Naive thymus-derived CD8-positive, alpha-beta T cell (primary cell): ENCODE data around the gene CDH6. TPM values are rescaled to one million over a fixed set of nuclear protein-coding genes. Genes with fewer than 3 reads are reported as not detected.
A peak's percentile ranks its signal among the peaks of the same experiment; 100 is the strongest.
"Not testable (repeated sequence)": the region's sequence is repeated elsewhere in the genome, so short reads cannot be mapped to it uniquely, and the experiment has no call there.

Experiments
- ATAC-seq, 2 donors: fragments of 150-1000 bp; cut with Tn5 transposase in 1 of 2; sonication (Bioruptor Pico), chemical (Tn5 transposase) in 1 of 2; 1 replicate in 1 of 2; 2 replicates in 1 of 2; pipeline ENCODE4 v1.10.0; 2021; ENCODE audit warnings: mild to moderate bottlenecking in 2 of 2, moderate library complexity in 2 of 2
- POLR2A ChIA-PET: fragments of 350-600 bp; sonication (Branson Sonifier 250); formaldehyde crosslinking; loops from one replicate; lab custom pipeline; 2021; ENCODE audit warnings: antibody characterized with exemption; lab: Charles Lee
- DNase-seq, 10 donors: peaks; one replicate each; pipeline versions ENCODE4 v3.0.0 to v3.0.0-alpha.2; 2020 to 2022
- H3K27ac Mint-ChIP-seq, 10 donors: one replicate each; pipeline ENCODE4 v1.8.0; 2020 to 2022; ENCODE audit warnings: mild to moderate bottlenecking in 10 of 10, mixed read lengths in 10 of 10, moderate library complexity in 4 of 10, inconsistent platforms in 1 of 10
- H3K27me3 Mint-ChIP-seq, 5 donors: one replicate each; pipeline ENCODE4 v1.8.0; 2021 to 2022; ENCODE audit warnings: mixed read lengths in 5 of 5
- H3K36me3 Mint-ChIP-seq, 3 donors: one replicate each; pipeline ENCODE4 v1.8.0; 2020 to 2022; ENCODE audit warnings: mixed read lengths in 3 of 3, mild to moderate bottlenecking in 2 of 3, inconsistent platforms in 1 of 3
- H3K4me1 Mint-ChIP-seq, 4 donors: one replicate each; pipeline ENCODE4 v1.8.0; 2021 to 2022; ENCODE audit warnings: mixed read lengths in 4 of 4
- H3K4me3 Mint-ChIP-seq, 10 donors: one replicate each; pipeline ENCODE4 v1.8.0; 2020 to 2022; ENCODE audit warnings: mild to moderate bottlenecking in 10 of 10, mixed read lengths in 10 of 10, moderate library complexity in 6 of 10, inconsistent platforms in 1 of 10
- H3K9me3 Mint-ChIP-seq, 9 donors: one replicate each; pipeline ENCODE4 v1.8.0; 2020 to 2022; ENCODE audit warnings: mixed read lengths in 9 of 9, mild to moderate bottlenecking in 3 of 9, inconsistent platforms in 1 of 9, moderate library complexity in 1 of 9
- polyA plus RNA-seq, 3 donors: library from polyadenylated mRNA; unstranded; fragments of 300-500 nt; fragmentation: Illumina TruSeq; gene quantifications; one replicate each; pipeline ENCODE4 v1.2.3, GENCODE V29; 2021
- total RNA-seq, 8 experiments: library from RNA in 2 of 8; stranded (reverse) in 2 of 8; gene quantifications; one replicate each; pipeline ENCODE4 v1.2.3 and lab custom pipeline; 2021 to 2026

The CDH6 gene
- total and polyA plus RNA-seq, 5 experiments from 2014 or later, result not detected

- no peak for ATAC-seq
- H3K4me3 Mint-ChIP-seq, result no peak overlapping the region
- H3K9me3 Mint-ChIP-seq, result peaks cover 0 to 13% (median 0%) of the 10 kb centered on the region in 9 donors
Observed at GRCh38 chr5:31347552-31347905, 154.0 kb downstream of the CDH6 start.

DNA sequence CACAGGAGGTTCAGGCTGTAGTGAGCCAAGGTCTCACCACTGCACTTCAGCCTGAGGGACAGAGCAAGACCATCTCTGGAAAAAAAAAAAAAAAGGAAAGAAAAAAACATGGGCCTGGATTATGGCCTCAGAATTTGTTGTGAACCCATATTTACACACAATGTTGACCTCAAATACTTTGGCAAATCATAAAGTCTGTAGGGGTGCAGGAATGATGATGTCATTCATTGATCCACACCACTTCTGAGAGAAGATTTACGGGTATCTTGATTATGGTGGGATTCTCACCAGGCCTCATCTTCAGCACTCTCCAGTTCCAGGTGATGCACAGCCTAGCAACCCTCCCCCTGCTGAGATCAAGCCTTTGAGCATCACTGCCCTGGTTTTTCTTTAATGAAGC lies 156.9 kb downstream of the CDH6 start:
- peaks cover 0 to 13% (median 2%) of the 10 kb centered on the region in 9 donors for H3K9me3 Mint-ChIP-seq
- H3K4me3 Mint-ChIP-seq, result no peak overlapping the region
- DNase-seq, result no peak
- no peak overlapping the region for H3K27ac Mint-ChIP-seq
- H3K4me1 Mint-ChIP-seq, result no peaks in the 10 kb centered on the region
- no peaks in the 10 kb centered on the region for H3K36me3 Mint-ChIP-seq
- POLR2A ChIA-PET, result no interaction called here
- ATAC-seq, result no peak
- peaks cover 3 to 22% (median 18%) of the 10 kb centered on the region in 5 donors for H3K27me3 Mint-ChIP-seq

More at GRCh38 chr5:31347552-31347905, 154.0 kb downstream of the CDH6 start:
- no peaks in the 10 kb centered on the region for H3K4me1 Mint-ChIP-seq
- H3K27me3 Mint-ChIP-seq, result peaks cover under 1 to 21% (median 6%) of the 10 kb centered on the region in 5 donors
- DNase-seq, result no peak
- POLR2A ChIA-PET, result no interaction called here
- H3K27ac Mint-ChIP-seq, result no peak overlapping the region
- H3K36me3 Mint-ChIP-seq, result no peaks in the 10 kb centered on the region

DNA sequence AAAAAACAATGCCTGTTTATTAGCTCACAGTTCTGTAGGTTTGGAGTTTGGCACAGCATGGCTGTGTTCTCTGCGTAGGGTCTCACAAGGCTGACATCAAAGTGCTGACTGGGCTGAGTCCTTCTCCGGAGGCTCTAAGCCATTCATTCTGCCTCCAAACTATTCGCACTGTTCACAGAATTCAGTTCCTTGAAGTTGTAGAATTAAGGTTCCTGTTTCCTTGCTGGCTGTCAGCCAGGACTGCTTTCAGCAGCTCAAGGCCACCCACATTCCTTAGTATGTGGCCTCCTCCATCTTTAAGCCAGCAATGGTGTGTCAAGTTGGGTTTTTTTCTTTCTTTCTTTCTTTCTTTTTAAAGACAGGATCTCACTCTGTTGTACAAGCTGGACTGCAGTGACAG lies 161.9 kb downstream of the CDH6 start:
- H3K4me1 Mint-ChIP-seq, result no peaks in the 10 kb centered on the region
- H3K27me3 Mint-ChIP-seq, result peaks cover 4 to 33% (median 8%) of the 10 kb centered on the region in 5 donors
- DNase-seq (no peak), ATAC-seq (no peak)
- no peak overlapping the region for H3K27ac Mint-ChIP-seq
- H3K4me3 Mint-ChIP-seq, result no peak overlapping the region
- POLR2A ChIA-PET, result no interaction called here
- H3K9me3 Mint-ChIP-seq, result peaks cover 0 to 23% (median 9%) of the 10 kb centered on the region in 9 donors
- peaks cover 0 to 12% (median 0%) of the 10 kb centered on the region in 3 donors for H3K36me3 Mint-ChIP-seq

- POLR2A ChIA-PET, result no interaction called here
- Mint-ChIP-seq H3K4me3 (no peak overlapping the region), H3K9me3 (peaks cover 0 to 12% (median 9%) of the 10 kb centered on the region in 9 donors), H3K27ac (no peak overlapping the region), H3K27me3 (peaks cover 4 to 32% (median 8%) of the 10 kb centered on the region in 5 donors), H3K4me1 (no peaks in the 10 kb centered on the region), H3K36me3 (peaks cover 0 to 12% (median 0%) of the 10 kb centered on the region in 3 donors)
- DNase-seq (no peak), ATAC-seq (no peak)
Observed at GRCh38 chr5:31357038-31357437, 163.6 kb downstream of the CDH6 start.

- POLR2A ChIA-PET, result no interaction called here
- ATAC-seq (no peak), DNase-seq (no peak)
- H3K27ac Mint-ChIP-seq, result no peak overlapping the region
- peaks cover 0 to 12% (median 0%) of the 10 kb centered on the region in 3 donors for H3K36me3 Mint-ChIP-seq
- peaks cover 1 to 24% (median 9%) of the 10 kb centered on the region in 5 donors for H3K27me3 Mint-ChIP-seq
- H3K9me3 Mint-ChIP-seq, result peaks cover 1 to 21% (median 11%) of the 10 kb centered on the region in 9 donors
- H3K4me1 Mint-ChIP-seq, result no peaks in the 10 kb centered on the region
- no peak overlapping the region for H3K4me3 Mint-ChIP-seq
Observed at GRCh38 chr5:31359839-31360238, 166.4 kb downstream of the CDH6 start.

- peaks cover 0 to 26% (median 10%) of the 10 kb centered on the region in 9 donors for H3K9me3 Mint-ChIP-seq
- H3K27me3 Mint-ChIP-seq, result peaks cover 4 to 24% (median 10%) of the 10 kb centered on the region in 5 donors
- no peaks in the 10 kb centered on the region for H3K4me1 Mint-ChIP-seq
- DNase-seq (no peak), ATAC-seq (no peak)
- POLR2A ChIA-PET, result no interaction called here
- no peak overlapping the region for H3K4me3 Mint-ChIP-seq
- H3K36me3 Mint-ChIP-seq, result peaks cover 0 to 7% (median 0%) of the 10 kb centered on the region in 3 donors
- peak overlapping the region in 1 of 10 donors; percentile 50 for H3K27ac Mint-ChIP-seq
Observed at GRCh38 chr5:31361234-31361633, 167.7 kb downstream of the CDH6 start.

GRCh38 chr5:31361704-31362528 lies 168.4 kb downstream of the CDH6 start:
- Mint-ChIP-seq H3K9me3 (peaks cover 0 to 26% (median 10%) of the 10 kb centered on the region in 9 donors), H3K27me3 (peaks cover 4 to 24% (median 12%) of the 10 kb centered on the region in 5 donors)
- H3K36me3 Mint-ChIP-seq, ATAC-seq, DNase-seq, H3K4me1 Mint-ChIP-seq, H3K27ac Mint-ChIP-seq, H3K4me3 Mint-ChIP-seq, POLR2A ChIA-PET: not testable (repeated sequence)

- POLR2A ChIA-PET, result no interaction called here
- H3K36me3 Mint-ChIP-seq, result no peaks in the 10 kb centered on the region
- DNase-seq (no peak), ATAC-seq (no peak)
- no peaks in the 10 kb centered on the region for H3K4me1 Mint-ChIP-seq
- H3K27me3 Mint-ChIP-seq, result peaks cover 4 to 24% (median 12%) of the 10 kb centered on the region in 5 donors
- no peak overlapping the region for H3K4me3 Mint-ChIP-seq
- H3K9me3 Mint-ChIP-seq, result peaks cover 0 to 22% (median 10%) of the 10 kb centered on the region in 9 donors
- no peak overlapping the region for H3K27ac Mint-ChIP-seq
Observed at GRCh38 chr5:31362529-31362900, 169.0 kb downstream of the CDH6 start.

DNA sequence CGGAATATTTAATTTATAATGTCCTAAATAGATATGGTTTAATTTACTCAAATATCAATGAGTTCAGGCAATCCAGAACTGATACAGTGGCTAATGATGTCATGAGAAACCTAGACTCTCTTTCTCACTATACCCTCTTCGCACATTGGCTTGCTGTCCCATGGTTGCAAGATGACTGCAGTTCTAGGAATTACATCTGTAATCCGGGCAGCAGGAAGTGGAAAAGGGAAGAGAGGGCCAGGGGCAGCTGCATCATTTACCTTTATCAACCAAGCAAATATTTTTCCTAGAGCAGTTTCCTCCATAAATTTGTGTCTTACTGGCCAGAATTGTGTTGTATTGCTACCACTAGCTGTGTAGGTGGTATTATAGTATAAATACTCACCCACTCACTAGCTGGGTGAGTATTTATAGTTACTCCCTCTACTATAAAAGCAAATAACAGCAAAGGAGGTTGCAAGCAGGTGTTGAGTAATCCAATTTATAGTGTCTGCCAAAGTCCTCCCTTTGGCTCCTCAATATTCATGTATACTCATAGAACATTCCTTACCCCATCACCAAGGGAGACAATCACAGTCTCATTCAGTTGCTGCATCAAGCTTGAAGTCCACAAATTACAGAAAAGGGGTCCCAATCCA lies 169.6 kb downstream of the CDH6 start:
- no peak overlapping the region for H3K4me3 Mint-ChIP-seq
- H3K9me3 Mint-ChIP-seq, result peaks cover 0 to 17% (median 10%) of the 10 kb centered on the region in 9 donors
- ATAC-seq, result no peak
- no peaks in the 10 kb centered on the region for H3K36me3 Mint-ChIP-seq
- POLR2A ChIA-PET, result no interaction called here
- no peaks in the 10 kb centered on the region for H3K4me1 Mint-ChIP-seq
- H3K27me3 Mint-ChIP-seq, result peaks cover 6 to 24% (median 12%) of the 10 kb centered on the region in 5 donors
- no peak overlapping the region for H3K27ac Mint-ChIP-seq
- no peak for DNase-seq

DNA sequence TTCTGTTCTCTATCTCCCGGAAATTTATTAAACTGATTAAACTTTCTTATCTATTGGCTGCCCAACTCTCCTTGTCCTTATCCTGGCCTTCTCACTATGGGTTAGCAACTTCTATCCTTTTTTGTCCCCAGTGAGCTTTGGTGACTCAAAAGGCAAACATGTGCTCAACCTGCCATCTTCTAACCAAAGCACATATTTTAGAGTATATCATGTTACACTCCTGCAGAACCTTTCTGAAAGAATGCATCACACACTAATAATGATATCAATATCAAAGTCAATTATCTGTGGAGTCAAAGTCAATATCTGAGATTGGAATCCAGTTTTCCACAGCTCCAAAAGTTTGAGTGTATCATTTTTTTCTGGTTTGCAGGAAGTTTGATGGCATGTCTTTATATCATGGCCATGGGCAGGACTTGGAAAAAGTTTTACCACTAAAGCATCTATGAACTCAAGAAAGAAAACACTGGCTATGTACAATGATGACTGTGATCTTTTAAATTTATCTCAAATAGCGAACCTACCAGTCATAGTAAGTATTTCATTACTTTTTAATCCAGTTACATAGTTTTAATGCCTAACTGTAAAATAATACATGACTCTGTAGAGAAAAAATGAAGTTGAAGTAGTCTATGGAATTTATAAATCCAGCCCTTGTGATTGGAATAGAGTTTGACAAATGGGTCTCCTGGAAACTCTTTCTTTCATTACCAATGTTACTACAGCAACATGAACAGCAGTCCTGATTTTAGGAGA lies 171.6 kb downstream of the CDH6 start:
- peaks cover 0 to 16% (median 10%) of the 10 kb centered on the region in 9 donors for H3K9me3 Mint-ChIP-seq
- H3K27me3 Mint-ChIP-seq, result peaks cover 6 to 26% (median 13%) of the 10 kb centered on the region in 5 donors
- no peaks in the 10 kb centered on the region for H3K36me3 Mint-ChIP-seq
- POLR2A ChIA-PET, result no interaction called here
- H3K4me1 Mint-ChIP-seq, result peaks cover 0 to under 1% (median 0%) of the 10 kb centered on the region in 4 donors
- H3K4me3 Mint-ChIP-seq, result no peak overlapping the region
- H3K27ac Mint-ChIP-seq, result no peak overlapping the region
- DNase-seq (no peak), ATAC-seq (no peak)

DNA sequence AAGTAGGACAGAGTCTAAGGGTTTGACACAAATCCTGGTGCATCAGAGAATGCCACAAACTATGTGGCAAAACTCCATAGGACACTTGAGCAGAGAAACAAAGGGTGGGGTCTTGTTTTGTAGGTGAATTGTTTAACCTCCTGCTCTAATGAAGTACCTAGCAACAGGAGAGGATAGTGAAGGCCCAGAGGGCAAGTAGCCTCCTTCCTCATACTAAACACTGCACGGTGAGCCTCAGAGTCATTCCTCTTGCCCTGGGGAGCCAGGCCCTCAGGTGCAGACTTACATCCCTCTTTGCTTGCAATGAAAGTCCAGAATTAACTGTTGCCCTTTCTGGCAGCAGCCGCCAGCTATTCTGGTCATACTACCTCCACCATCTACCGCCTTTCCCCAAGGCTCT lies 172.3 kb downstream of the CDH6 start:
- peaks cover 0 to 16% (median 10%) of the 10 kb centered on the region in 9 donors for H3K9me3 Mint-ChIP-seq
- DNase-seq (no peak), ATAC-seq (no peak)
- peaks cover 0 to 2% (median 0%) of the 10 kb centered on the region in 4 donors for H3K4me1 Mint-ChIP-seq
- H3K4me3 Mint-ChIP-seq, result no peak overlapping the region
- POLR2A ChIA-PET, result no interaction called here
- peaks cover 6 to 30% (median 14%) of the 10 kb centered on the region in 5 donors for H3K27me3 Mint-ChIP-seq
- H3K36me3 Mint-ChIP-seq, result no peaks in the 10 kb centered on the region
- H3K27ac Mint-ChIP-seq, result no peak overlapping the region

DNA sequence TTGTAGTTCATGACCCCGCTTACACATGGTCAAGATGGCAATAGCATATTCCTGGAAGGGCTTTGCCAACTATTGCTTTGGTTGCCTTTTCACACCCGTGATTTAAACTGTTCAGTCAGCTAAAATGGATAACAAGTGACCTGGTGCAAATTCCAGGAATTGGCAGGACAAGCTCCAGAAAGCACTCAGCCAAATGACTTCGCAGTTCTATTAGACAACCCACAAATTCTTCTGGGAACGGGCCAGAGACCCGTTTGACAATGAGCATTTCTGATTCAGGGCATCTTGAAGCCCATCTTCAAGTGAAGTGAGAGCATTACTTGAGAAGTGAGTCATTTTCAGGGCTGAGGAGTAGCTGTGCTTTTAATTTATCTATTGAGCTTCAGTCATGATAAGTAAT lies 173.5 kb downstream of the CDH6 start:
- H3K27me3 Mint-ChIP-seq, result peaks cover 11 to 42% (median 17%) of the 10 kb centered on the region in 5 donors
- peaks cover 0 to 2% (median 0%) of the 10 kb centered on the region in 4 donors for H3K4me1 Mint-ChIP-seq
- no peak overlapping the region for H3K27ac Mint-ChIP-seq
- DNase-seq (no peak), ATAC-seq (no peak)
- no peaks in the 10 kb centered on the region for H3K36me3 Mint-ChIP-seq
- POLR2A ChIA-PET, result no interaction called here
- H3K9me3 Mint-ChIP-seq, result peaks cover 0 to 16% (median 10%) of the 10 kb centered on the region in 9 donors
- no peak overlapping the region for H3K4me3 Mint-ChIP-seq
